Activated T-cell treated with anti-CD3 and anti-CD28 coated beads, Interleukin-2, amount 50 U/mL, for 4 hours (primary cell): ENCODE measurements around the gene SRPRB. TPM values are rescaled to one million over a fixed set of nuclear protein-coding genes. Genes with fewer than 3 reads are reported as not detected.
"Not testable (repeated sequence)": the region's sequence is repeated elsewhere in the genome, so short reads cannot be mapped to it uniquely, and the experiment has no call there.

Source experiments
- ATAC-seq, 2 donors: fragments of 200-7000 bp; cut with Tn5 transposase; one replicate each; pipeline ENCODE4 v1.10.0; 2021
- DNase-seq: peaks from one replicate; pipeline ENCODE4 v3.0.0-alpha.2; 2020
- H3K27me3 Mint-ChIP-seq: one replicate; pipeline ENCODE4 v1.8.0; 2021; ENCODE audit warnings: low read depth, mixed read lengths
- H3K36me3 Mint-ChIP-seq: one replicate; pipeline ENCODE4 v1.8.0; 2022; ENCODE audit warnings: mixed read lengths; ENCODE audit not compliant: insufficient read depth
- H3K4me1 Mint-ChIP-seq: one replicate; pipeline ENCODE4 v1.8.0; 2021; ENCODE audit warnings: low read depth, mixed read lengths
- H3K4me3 Mint-ChIP-seq: one replicate; pipeline ENCODE4 v1.8.0; 2021; ENCODE audit warnings: mild to moderate bottlenecking, moderate library complexity, mixed read lengths
- H3K9me3 Mint-ChIP-seq: one replicate; pipeline ENCODE4 v1.8.0; 2021; ENCODE audit warnings: mixed read lengths
- total RNA-seq, 3 donors: library from RNA; stranded (reverse); gene quantifications; one replicate each; pipeline ENCODE4 v1.2.1, GENCODE V29; 2021

The SRPRB gene
- total RNA-seq, 3 donors from 2014 or later = 156 to 169 (median 166) TPM

DNA sequence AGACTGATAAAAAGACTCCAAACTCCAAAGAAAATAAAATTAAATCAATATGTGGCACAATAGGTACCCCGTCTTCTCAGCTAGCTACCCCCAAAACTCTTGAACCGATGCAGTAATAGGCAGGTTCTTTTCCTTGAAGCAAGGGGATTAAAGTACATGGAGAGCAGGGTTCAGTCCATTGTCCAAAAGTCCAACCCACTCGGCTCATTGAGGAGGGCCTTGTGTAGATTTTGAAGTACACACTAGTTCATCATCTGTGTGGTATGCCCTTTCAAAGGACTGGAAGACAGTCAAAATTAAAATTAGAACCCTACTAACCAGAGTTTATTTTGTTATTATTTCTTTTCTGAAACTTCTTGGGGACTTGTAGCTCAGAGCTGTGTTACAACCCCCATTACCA lies 36.1 kb upstream of the SRPRB start:
- Mint-ChIP-seq H3K4me3 (no peak overlapping the region), H3K27me3 (peaks cover 11% of the 10 kb centered on the region), H3K36me3 (no peaks in the 10 kb centered on the region), H3K4me1 (no peaks in the 10 kb centered on the region), H3K9me3 (no peaks in the 10 kb centered on the region)
- no peak for DNase-seq
- ATAC-seq = no peak

DNA sequence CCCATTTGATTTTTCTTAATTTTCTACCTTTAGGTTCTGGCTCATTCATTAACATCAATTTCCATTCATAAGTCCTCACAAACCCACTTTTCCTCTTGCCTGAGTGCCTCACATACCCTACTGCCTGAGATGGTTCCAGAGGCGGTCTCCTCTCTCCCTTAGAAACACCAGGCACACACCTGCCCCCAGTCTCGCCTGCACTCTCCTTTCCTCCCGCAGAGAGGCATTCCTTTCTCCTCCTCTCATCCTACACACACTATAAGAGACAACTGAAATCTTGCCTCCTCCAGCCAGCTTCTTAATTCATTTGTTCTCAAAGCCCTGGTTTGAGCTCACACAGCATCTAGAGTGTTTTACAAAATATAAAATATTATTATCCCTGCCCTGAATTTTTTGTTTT lies 31.9 kb upstream of the SRPRB start:
- peaks cover 19% of the 10 kb centered on the region for H3K27me3 Mint-ChIP-seq
- no peaks in the 10 kb centered on the region for H3K4me1 Mint-ChIP-seq
- H3K36me3 Mint-ChIP-seq = no peaks in the 10 kb centered on the region
- DNase-seq (no peak), ATAC-seq (no peak)
- H3K4me3 Mint-ChIP-seq = no peak overlapping the region
- no peaks in the 10 kb centered on the region for H3K9me3 Mint-ChIP-seq

DNA sequence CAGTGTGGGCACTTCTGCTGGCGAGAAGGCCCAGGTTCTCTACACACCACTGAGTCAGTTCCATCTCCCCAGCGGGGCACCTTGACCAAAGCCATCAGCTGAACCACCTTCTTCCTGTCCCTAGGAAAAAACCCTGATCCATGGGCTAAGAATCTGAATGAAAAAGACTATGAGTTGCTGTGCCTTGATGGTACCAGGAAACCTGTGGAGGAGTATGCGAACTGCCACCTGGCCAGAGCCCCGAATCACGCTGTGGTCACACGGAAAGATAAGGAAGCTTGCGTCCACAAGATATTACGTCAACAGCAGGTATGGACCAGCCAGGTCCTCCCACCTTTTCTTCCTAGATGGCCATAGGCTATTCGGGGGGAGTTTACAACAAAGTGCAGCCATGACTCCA lies 30.3 kb upstream of the SRPRB start:
- DNase-seq = no peak
- H3K4me3 Mint-ChIP-seq = no peak overlapping the region
- no peaks in the 10 kb centered on the region for H3K36me3 Mint-ChIP-seq
- ATAC-seq = no peak
- no peaks in the 10 kb centered on the region for H3K4me1 Mint-ChIP-seq
- peaks cover 23% of the 10 kb centered on the region for H3K27me3 Mint-ChIP-seq
- no peaks in the 10 kb centered on the region for H3K9me3 Mint-ChIP-seq

DNA sequence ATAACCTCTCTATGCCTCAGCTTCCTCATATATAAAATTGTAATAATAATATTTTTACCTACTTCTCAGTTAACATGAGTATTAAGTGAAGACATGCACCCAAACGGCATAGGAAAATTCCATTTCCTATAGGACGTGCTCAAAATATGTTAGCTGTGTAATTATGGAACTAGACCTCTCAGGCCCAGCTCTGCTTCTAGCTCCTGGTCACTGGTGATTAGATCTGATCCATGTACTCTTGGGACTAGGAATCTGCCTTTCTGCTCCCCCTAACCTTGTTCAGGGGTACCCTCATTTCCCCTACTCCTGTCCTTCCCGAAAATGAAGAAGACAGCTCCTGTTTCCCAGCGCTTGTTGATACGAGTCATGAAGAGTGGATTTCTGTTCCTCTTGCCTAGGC lies 29.8 kb upstream of the SRPRB start:
- H3K9me3 Mint-ChIP-seq = no peaks in the 10 kb centered on the region
- ATAC-seq (no peak), DNase-seq (no peak)
- H3K27me3 Mint-ChIP-seq = peaks cover 23% of the 10 kb centered on the region
- H3K36me3 Mint-ChIP-seq = no peaks in the 10 kb centered on the region
- H3K4me1 Mint-ChIP-seq = no peaks in the 10 kb centered on the region
- H3K4me3 Mint-ChIP-seq = no peak overlapping the region

DNA sequence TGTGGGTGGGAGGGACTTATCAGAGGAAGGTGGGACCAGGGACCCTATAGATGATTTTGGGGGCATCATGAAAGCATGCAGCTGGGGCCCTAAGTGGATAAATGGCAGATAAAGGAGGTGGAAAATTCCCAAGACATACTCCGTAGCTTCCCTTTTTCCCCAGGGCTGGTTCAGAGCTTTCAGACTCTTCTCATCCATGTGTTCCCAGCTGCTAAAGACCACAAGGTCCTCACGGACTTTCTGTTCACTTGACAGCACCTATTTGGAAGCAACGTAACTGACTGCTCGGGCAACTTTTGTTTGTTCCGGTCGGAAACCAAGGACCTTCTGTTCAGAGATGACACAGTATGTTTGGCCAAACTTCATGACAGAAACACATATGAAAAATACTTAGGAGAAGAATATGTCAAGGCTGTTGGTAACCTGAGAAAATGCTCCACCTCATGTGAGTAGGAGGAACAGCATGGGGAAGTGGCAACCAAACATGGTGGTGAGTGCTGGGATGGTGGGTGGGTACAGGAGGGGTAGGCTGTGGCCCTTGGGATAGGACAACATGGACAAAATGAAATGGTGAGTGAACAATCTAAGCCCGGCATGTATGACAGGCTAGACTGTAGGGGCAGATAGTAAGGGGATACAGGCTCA lies 28.7 kb upstream of the SRPRB start:
- peaks cover 24% of the 10 kb centered on the region for H3K27me3 Mint-ChIP-seq
- H3K4me3 Mint-ChIP-seq = no peak overlapping the region
- H3K4me1 Mint-ChIP-seq = no peaks in the 10 kb centered on the region
- no peaks in the 10 kb centered on the region for H3K9me3 Mint-ChIP-seq
- ATAC-seq (no peak), DNase-seq (no peak)
- H3K36me3 Mint-ChIP-seq = no peaks in the 10 kb centered on the region

DNA sequence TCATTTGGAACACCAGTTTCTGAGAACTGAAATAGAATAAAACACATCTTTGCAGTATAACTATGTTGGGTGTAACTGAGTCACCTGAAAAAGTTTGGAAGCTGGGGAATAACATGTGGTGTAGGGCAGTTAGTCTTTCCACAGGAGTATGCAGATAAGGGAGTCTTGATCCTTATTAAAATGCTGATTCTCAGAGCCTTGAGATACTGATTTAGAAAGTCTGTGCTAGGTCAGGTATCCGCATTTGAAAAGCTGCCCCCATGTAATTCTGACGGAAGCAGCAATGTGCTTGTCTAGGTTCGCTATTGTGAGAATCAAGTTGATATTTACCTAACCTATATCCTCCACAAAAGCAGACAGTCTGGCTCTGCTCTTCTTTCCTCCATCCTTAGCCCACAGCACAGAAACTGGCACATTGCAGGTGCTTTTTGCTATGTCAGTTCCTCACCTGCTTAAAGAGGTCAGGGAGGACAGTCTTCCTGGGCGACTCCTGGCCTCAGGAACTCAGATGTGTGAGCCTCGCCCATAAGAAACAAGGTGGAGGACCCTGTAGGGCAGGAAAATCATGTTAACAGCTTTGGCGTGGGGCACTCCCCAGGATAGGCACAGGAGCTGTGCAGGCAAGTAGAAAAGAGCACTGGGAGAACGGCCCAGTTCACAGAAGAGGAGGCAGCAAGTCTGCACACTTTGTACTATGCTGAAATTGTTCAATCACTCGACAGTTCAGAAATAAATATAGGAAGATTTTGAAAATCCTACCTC lies 27.6 kb upstream of the SRPRB start:
- Mint-ChIP-seq H3K4me3 (no peak overlapping the region), H3K4me1 (no peaks in the 10 kb centered on the region), H3K36me3 (no peaks in the 10 kb centered on the region), H3K27me3 (peaks cover 27% of the 10 kb centered on the region), H3K9me3 (no peaks in the 10 kb centered on the region)
- DNase-seq (no peak), ATAC-seq (no peak)

DNA sequence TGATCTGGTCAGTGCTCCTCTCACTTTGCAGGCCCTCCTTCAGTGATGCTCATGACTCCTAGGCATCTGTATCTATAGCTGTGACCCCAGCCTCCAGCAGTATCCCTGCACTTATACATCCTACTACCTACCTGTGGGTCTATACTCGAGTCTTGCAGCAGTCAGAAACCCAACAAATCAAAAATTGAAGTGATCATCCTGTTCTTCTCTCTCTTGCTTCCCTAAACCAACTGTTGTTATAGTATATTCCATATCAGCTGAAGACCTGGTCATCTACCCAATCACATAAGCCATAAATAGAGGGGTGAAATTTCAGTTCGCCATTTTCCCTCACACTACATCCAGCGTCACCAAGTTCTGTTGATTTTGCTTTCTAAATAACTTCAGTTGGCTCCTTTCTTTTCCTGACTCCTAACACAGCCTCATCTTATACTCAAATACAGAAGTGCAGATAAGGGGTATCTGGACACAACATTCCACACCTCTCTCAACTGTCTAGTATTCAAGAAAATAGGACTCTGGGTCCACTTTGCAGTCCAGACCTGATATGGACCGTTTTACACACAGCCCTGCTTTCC lies 25.9 kb upstream of the SRPRB start:
- H3K4me3 Mint-ChIP-seq = no peak overlapping the region
- ATAC-seq = no peak
- DNase-seq = no peak
- no peaks in the 10 kb centered on the region for H3K36me3 Mint-ChIP-seq
- peaks cover 22% of the 10 kb centered on the region for H3K27me3 Mint-ChIP-seq
- no peaks in the 10 kb centered on the region for H3K4me1 Mint-ChIP-seq
- H3K9me3 Mint-ChIP-seq = no peaks in the 10 kb centered on the region

DNA sequence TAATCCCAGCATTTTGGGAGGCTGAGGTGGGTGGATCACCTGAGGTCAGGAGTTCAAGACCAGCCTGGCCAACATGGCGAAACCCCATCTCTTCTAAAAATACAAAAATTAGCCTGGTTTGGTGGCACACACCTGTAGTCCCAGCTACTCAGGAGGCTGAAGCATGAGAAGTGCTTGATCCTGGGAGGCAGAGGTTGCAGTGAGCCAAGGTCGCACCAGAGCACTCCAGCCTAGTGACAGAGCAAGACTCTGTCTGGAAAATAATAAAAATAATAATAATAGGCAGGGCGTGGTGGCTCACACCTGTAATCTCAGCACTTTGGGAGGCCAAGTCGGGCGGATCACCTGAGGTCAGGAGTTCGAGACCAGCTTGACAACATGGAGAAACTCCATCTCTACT lies 24.9 kb upstream of the SRPRB start:
- H3K27me3 Mint-ChIP-seq = peaks cover 16% of the 10 kb centered on the region
- not testable (repeated sequence) for H3K36me3 Mint-ChIP-seq, H3K4me1 Mint-ChIP-seq, H3K9me3 Mint-ChIP-seq, ATAC-seq, DNase-seq, H3K4me3 Mint-ChIP-seq

DNA sequence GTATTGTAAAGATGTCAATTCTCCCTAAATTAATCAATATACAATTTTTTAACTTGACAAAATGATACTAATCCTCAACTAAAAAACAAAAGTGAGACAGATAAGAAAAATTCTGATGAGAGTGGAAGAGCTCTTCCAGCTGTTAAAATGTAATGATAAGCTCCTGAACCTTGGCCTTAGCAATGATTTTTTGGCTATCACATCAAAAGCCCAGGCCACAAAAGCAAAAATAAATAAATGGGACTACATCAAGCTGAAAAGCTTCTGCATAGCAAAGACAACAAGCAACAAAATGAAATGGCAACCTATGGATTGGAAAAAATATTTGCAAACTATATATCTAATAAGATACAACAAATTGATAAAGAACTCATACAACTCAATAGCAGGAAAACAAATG lies 24.0 kb upstream of the SRPRB start:
- no peaks in the 10 kb centered on the region for H3K36me3 Mint-ChIP-seq
- ATAC-seq (no peak), DNase-seq (no peak)
- H3K9me3 Mint-ChIP-seq = no peaks in the 10 kb centered on the region
- no peaks in the 10 kb centered on the region for H3K4me1 Mint-ChIP-seq
- H3K27me3 Mint-ChIP-seq = peaks cover 13% of the 10 kb centered on the region
- H3K4me3 Mint-ChIP-seq = no peak overlapping the region

DNA sequence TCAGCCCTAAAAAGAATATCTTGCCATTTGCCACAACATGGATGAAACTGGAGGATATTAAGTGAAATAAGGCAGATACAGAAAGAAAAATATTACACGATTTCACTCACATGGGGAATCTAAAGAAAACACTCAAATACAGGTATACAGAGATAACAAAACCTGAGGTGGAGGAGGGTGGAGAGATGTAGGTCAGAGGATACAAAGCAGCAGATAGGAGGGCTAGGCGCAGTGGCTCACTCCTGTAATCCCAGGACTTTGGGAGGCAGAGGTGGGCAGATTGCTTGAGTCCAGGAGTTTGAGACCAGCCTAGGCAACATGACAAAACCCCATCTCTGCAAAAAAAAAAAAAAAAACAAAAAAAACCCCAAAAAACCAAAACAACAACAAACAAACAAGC lies 23.2 kb upstream of the SRPRB start:
- H3K4me1 Mint-ChIP-seq = no peaks in the 10 kb centered on the region
- peaks cover 13% of the 10 kb centered on the region for H3K27me3 Mint-ChIP-seq
- no peak overlapping the region for H3K4me3 Mint-ChIP-seq
- no peak for ATAC-seq
- no peak for DNase-seq
- no peaks in the 10 kb centered on the region for H3K36me3 Mint-ChIP-seq
- no peaks in the 10 kb centered on the region for H3K9me3 Mint-ChIP-seq

DNA sequence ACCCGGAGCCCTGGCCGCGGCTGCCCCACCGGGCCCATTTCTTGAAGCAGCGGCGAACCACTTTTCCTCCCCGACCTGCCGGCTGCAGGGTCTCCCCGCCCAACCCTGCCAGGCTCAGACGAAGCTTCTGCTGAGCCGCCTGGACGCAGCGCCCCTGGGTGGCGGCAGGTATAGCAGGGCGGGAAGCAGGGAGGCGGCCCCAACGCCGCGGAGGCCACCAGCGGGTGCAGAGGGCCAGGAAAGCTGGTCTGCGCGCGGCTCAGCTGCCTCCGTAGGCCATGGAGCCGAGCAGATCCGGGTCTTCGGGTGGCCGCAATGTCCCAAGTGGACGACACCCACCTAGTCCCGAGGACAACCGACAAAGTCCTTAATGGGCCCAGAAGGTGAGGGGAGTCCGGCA lies 21.9 kb upstream of the SRPRB start:
- DNase-seq (no peak), ATAC-seq (no peak)
- no peaks in the 10 kb centered on the region for H3K4me1 Mint-ChIP-seq
- H3K4me3 Mint-ChIP-seq = no peak overlapping the region
- H3K9me3 Mint-ChIP-seq = no peaks in the 10 kb centered on the region
- peaks cover 13% of the 10 kb centered on the region for H3K27me3 Mint-ChIP-seq
- H3K36me3 Mint-ChIP-seq = no peaks in the 10 kb centered on the region

DNA sequence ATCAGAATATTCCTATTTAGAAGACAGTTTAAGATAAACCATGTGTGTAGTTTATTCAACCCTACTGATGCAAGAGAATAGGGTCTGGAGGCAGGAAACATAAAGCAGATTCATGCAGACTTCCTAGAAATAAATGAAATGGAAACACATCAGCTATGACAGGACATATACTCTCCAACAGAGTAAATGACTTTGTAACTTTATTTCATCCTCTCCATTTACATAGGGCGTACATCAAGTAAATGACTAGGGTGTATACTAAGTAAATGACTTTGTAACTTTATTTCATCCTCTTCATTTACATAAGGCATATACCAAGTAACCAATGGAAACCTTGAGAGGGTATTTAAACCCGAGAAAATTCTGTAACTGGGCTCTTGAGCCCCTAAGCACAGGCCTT lies 17.6 kb upstream of the SRPRB start:
- ATAC-seq (no peak), DNase-seq (no peak)
- H3K36me3 Mint-ChIP-seq = no peaks in the 10 kb centered on the region
- H3K9me3 Mint-ChIP-seq = peaks cover 12% of the 10 kb centered on the region
- no peak overlapping the region for H3K4me3 Mint-ChIP-seq
- no peaks in the 10 kb centered on the region for H3K4me1 Mint-ChIP-seq
- H3K27me3 Mint-ChIP-seq = no peaks in the 10 kb centered on the region

DNA sequence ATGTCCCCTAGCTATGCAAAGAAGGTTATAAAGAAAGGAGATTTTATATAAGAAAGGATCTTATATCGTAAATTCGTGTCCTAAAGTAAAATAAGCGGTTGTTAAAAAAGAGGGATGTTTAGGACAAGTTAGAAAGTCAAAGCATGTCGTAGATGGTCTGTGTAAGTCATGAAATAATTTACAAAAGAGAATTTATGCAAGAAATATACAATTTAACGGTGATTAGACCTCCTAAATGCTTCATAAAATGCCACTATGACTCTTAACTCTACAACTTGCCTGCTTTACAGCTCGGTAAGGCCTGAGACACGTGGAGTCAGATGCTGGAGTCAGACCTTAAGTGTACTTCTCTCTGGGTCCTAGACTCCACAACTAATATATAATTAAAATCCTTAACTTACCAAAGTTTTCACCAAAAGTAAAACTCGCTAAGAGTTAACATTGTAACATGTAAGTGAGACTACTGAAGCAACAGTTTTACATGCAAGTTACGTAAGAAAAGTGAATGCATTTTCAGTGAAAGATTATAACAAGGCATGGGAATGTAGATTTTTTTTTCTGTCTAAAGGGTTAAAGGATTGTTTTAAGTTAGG lies 13.3 kb upstream of the SRPRB start:
- Mint-ChIP-seq H3K4me3 (no peak overlapping the region), H3K9me3 (peaks cover 14% of the 10 kb centered on the region)
- ATAC-seq = no peak

DNA sequence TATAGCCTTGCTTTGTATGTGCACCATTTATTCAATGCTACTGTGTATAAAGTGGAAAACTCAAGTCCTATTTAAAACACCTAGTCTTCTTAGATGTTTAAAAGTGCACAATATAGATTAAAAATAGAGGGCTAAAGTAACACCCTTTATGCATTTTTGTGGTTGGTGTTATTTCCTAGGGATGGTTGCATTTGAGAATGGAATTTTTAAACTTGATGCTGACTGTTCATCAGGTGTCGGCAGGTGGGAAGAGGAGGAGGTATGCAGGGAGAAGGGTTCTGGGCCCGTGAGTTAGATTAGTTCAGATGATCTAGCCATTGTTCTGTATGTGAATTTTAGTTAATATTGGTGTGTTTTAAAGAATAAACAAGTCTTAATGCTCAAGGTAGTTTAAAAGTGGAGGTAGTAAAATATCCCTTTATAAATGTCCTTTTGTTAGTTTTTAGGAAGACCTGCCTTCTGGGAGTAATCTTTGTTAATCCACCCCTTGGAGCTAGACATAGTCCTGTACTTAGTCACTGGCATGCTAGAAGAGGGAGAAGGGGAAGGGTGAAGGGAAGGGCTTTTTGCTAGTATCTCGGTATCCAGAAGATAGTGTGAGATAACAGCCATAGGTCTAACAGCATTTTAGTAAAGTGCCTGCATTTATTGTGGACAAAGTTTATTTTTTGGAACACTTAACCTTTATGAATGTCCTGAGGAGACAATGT lies 8.1 kb upstream of the SRPRB start:
- Mint-ChIP-seq H3K27me3 (peaks cover 18% of the 10 kb centered on the region), H3K4me3 (no peak overlapping the region), H3K36me3 (peaks cover 1% of the 10 kb centered on the region), H3K4me1 (no peaks in the 10 kb centered on the region), H3K9me3 (peaks cover 6% of the 10 kb centered on the region)
- DNase-seq = no peak
- no peak for ATAC-seq

More for the DNA sequence above, 13.3 kb upstream of the SRPRB start:
- Mint-ChIP-seq H3K4me1 (no peaks in the 10 kb centered on the region), H3K36me3 (peaks cover 1% of the 10 kb centered on the region), H3K27me3 (peaks cover 5% of the 10 kb centered on the region)
- DNase-seq = no peak
